NT2/D1 (cell line): ENCODE measurements around the gene PPP1R3D.

ENCODE experiments used
- SUZ12 ChIP-seq: IDR thresholded peaks from 2 replicates; pipeline ENCODE4 v1.6.1; 2011; ENCODE audit not compliant: insufficient read length, insufficient read depth; ENCODE audit errors: extremely low read depth
- YY1 ChIP-seq: IDR thresholded peaks from 2 replicates; pipeline ENCODE4 v1.6.1; 2011; ENCODE audit not compliant: insufficient read length, insufficient read depth
- ZNF274 ChIP-seq: IDR thresholded peaks from 2 replicates; pipeline ENCODE4 v1.6.1; 2011; ENCODE audit warnings: mild to moderate bottlenecking, low read depth, low read length

- TF ChIP-seq YY1: no peak
- no peak for TF ChIP-seq ZNF274
- no peak for TF ChIP-seq SUZ12
These were observed 44.4 kb upstream of the PPP1R3D start for GRCh38 chr20:59984541-59984940.
